GM19452 (cell line): ENCODE results near the gene NCKAP5L.
"Not testable (repeated sequence)": the region's sequence is repeated elsewhere in the genome, so short reads cannot be mapped to it uniquely, and the experiment has no call there.

Experiments used
- ATAC-seq: cut with Tn5 transposase; IDR thresholded peaks from one replicate; pipeline ENCODE4 v1.9.1; 2021; ENCODE audit not compliant: unreplicated experiment

Gene NCKAP5L

GRCh38 chr12:49866859-49867569, 38.8 kb upstream of the NCKAP5L start:
- ATAC-seq = no peak

DNA sequence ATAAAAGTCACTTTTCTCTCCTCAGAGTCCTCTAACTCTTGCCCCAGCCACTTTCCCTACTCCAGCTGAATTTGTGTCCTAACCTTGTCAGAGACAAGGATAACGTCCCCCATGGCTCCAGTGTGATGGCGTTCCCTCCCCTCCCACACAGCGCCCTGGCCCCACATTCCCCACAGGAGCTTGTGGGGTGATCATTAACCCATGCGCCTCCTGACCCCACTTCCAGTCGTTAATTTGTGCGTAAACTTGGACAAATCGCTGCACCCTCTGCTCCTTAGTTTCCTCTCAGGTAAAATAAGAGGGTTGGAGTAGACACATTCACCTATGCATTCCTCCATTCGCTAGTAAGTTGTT, 37.5 kb upstream of the NCKAP5L start:
- ATAC-seq = no peak

- no peak for ATAC-seq
These were observed 37.0 kb upstream of the NCKAP5L start for GRCh38 chr12:49865109-49865781.

- ATAC-seq = no peak
These were observed 36.5 kb upstream of the NCKAP5L start for GRCh38 chr12:49864798-49865090.

- ATAC-seq = no peak
These were observed 36.0 kb upstream of the NCKAP5L start for GRCh38 chr12:49863946-49864797.

DNA sequence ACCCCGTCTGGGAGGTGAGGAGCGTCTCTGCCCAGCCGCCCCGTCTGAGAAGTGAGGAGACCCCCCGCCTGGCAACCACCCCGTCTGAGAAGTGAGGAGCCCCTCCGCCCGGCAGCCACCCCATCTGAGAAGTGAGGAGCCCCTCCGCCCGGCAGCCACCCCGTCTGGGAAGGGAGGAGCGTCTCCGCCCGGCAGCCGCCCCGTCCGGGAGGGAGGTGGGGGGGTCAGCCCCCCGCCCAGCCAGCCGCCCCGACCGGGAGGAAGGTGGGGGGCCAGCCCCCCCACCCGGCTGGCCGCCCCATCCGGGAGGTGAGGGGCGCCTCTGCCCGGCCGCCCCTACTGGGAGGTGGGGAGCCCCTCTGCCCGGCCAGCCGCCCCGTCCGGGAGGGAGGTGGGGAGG, 32.7 kb upstream of the NCKAP5L start:
- not testable (repeated sequence) for ATAC-seq

GRCh38 chr12:49855890-49856289, 27.7 kb upstream of the NCKAP5L start:
- not testable (repeated sequence) for ATAC-seq

DNA sequence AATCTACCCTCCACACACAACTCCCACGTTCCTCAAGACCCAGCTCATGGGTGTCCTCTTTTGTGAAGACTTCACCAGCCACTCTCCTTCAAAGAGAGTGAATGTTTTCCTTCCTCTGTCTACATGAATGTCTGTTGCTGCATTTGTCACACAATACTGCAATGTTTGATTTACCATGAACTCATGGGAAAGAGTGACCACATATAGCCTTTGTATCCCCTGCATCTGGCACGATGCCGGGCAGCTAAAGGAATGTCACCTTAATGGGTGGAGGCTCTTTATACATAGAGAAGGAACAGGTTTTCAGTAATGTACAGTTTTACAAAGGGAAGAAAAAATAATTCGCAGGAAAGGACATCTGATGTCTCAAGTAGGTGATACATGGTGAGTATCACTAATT, 26.8 kb upstream of the NCKAP5L start:
- no peak for ATAC-seq

GRCh38 chr12:49853671-49854070, 25.5 kb upstream of the NCKAP5L start:
- ATAC-seq = no peak

- no peak for ATAC-seq
These were observed 18.9 kb upstream of the NCKAP5L start for GRCh38 chr12:49847161-49847560.

DNA sequence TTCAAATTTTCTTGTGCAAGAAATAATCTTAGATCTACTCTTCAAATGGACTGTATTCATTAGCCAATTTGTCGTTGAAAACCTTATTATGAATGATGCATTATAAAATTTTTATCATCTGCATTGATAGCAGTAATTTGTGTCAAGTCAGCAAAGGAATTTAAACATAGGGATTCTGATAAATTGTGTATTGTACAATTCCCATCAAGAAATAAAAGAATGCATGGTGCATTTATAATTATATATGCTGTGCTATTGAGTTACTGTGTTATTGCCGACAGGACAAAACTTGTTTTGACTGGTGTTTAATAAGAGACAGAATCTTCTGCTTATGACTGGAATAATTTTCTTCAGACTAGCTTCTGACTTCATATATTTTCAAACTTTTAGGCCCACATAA, 17.8 kb upstream of the NCKAP5L start:
- no peak for ATAC-seq

GRCh38 chr12:49843876-49844437, 15.7 kb upstream of the NCKAP5L start:
- ATAC-seq = no peak

- ATAC-seq = no peak
These were observed 15.2 kb upstream of the NCKAP5L start for GRCh38 chr12:49843411-49843810.

- ATAC-seq = peak; percentile 90
These were observed 14.5 kb upstream of the NCKAP5L start, which contains the start of gene BCDIN3D for GRCh38 chr12:49842519-49843352. Gene BCDIN3D, minus strand, starts transcription at chr12:49843106. Its CDS starts 19 bp downstream, at chr12:49843087.

DNA sequence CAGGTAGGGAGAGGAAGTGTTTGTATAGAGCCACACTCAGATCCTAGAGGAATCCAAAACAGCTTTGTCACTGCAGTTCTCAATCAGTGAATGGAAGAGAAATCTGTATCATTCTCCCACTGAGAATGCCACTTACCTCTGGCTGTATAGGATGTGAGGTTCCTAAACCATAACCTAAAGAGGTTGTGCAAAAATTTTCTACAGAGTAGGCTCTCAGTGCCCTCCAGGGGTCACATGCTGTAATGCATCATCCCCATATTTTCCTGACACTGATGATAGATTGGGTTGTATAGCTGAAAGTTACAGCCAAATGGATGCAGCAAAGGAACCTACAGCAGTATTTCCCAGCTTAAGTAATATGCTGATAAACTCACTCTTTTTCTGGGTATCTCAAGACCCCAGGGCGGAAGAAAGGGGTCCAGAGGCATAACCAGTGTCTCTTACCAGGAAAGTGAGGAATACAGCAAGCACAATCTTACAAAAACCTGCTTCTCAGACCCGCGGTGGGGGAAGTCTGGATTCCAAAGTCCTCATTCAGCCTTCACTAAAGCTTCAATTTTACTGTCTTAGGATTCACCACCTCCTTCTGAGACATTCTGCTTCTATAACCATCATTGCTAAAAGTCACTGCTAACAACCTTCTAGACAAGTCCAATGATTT, 10.9 kb upstream of the NCKAP5L start:
- ATAC-seq = no peak

DNA sequence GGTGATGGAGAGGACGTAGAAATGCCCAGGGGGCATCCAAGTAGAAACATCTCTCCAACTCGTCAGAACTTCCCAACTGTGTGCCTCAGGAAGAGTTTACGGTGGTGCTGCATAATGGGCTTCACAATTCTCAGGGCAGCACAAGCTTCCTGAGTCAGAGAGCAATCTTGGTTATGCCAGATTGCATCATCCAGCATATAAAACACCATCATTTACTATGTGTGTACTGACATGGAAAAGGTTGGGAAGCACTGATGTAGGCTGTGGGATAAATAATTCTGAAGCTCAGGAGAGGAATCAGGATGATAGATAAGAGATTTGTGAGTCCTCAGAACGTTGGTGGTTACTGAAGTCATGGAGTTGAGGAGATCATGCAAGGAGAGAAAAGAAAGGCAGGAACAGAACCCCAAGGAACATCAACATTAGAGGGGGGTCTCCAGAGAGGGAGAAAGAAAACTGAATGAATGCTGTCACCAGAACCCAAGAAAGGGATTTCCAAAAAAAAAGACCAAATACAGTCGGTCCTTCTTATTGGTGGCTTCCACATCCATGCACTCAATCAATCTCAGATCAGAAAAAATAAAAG, 4.7 kb upstream of the NCKAP5L start:
- ATAC-seq = no peak

- no peak for ATAC-seq
These were observed 3.5 kb upstream of the NCKAP5L start for GRCh38 chr12:49831717-49832116.

- no peak for ATAC-seq
These were observed 663 bp downstream of the NCKAP5L start for GRCh38 chr12:49827401-49828099.

GRCh38 chr12:49827051-49827400, 1.2 kb downstream of the NCKAP5L start:
- ATAC-seq = no peak
